Hematopoietic multipotent progenitor cell treated with erythropoietin and hydrocortisone succinate and interleukin-3 and kit ligand, for 6 days (in vitro differentiated cells): Measurements from ENCODE around the gene PDXDC1.
"Not testable (repeated sequence)": the region's sequence is repeated elsewhere in the genome, so short reads cannot be mapped to it uniquely, and the experiment has no call there.

ENCODE experiments used
- DNase-seq: peaks from one replicate; pipeline ENCODE4 v3.0.0-alpha.2; 2015

Gene PDXDC1

DNA sequence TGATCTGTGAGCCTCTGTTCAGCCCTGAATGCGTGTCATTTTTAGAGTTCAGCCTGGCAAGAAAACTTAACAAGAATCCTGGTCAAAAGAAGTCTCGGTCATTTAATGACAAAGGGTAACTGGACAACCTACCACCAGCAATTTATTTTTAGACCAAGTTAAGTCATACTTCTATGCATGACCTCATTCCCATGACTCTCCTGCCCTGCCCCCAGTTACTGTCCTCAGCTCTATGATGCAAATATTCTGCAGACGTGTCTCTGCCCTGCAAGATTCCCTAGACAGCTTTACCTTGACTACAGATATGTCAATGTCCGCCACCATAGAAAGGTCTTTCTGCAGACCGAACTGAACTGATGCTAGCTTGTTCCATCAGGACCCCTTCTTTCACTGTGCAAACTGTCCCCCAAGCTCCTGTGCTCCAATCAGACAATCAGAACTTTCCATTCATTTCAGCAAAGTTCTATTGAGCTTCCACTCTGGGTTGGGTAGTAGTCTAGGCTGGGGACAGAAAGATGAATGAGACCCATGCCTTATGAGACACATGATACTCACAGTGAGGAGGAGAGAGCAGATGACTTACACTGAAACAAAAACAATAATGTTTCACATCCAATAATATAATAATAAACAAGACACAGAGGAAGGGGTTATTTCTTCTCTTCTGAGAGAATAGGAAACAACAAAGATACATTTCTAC lies 194.3 kb downstream of the PDXDC1 start:
- DNase-seq = not testable (repeated sequence)

GRCh38 chr16:15179909-15180308 lies 205.1 kb downstream of the PDXDC1 start:
- not testable (repeated sequence) for DNase-seq

GRCh38 chr16:15180946-15181345 lies 206.1 kb downstream of the PDXDC1 start:
- not testable (repeated sequence) for DNase-seq

GRCh38 chr16:15184000-15184399 lies 209.2 kb downstream of the PDXDC1 start:
- DNase-seq = not testable (repeated sequence)
